Neuron (in vitro differentiated cells): ENCODE results near the gene PTRHD1.

ENCODE experiments used
- H2AFZ ChIP-seq: one replicate; pipeline ENCODE4 v1.6.1; 2013; ENCODE audit warnings: low read depth, mild to moderate bottlenecking, inconsistent platforms, low read length, moderate library complexity
- H3K27me3 ChIP-seq: one replicate; pipeline ENCODE4 v1.6.1; 2013; ENCODE audit warnings: low read length; ENCODE audit not compliant: insufficient read depth
- H3K36me3 ChIP-seq: one replicate; pipeline ENCODE4 v1.6.1; 2013; ENCODE audit warnings: low read length; ENCODE audit not compliant: insufficient read depth
- H3K4me1 ChIP-seq: one replicate; pipeline ENCODE4 v1.6.1; 2013; ENCODE audit warnings: low read length; ENCODE audit not compliant: insufficient read depth
- H3K4me3 ChIP-seq: 2 replicates; pipeline ENCODE4 v1.5.1; 2013; ENCODE audit warnings: mild to moderate bottlenecking, low read length, moderate library complexity
- H3K9me3 ChIP-seq: one replicate; pipeline ENCODE4 v1.6.1; 2013; ENCODE audit warnings: low read length

Gene PTRHD1

DNA sequence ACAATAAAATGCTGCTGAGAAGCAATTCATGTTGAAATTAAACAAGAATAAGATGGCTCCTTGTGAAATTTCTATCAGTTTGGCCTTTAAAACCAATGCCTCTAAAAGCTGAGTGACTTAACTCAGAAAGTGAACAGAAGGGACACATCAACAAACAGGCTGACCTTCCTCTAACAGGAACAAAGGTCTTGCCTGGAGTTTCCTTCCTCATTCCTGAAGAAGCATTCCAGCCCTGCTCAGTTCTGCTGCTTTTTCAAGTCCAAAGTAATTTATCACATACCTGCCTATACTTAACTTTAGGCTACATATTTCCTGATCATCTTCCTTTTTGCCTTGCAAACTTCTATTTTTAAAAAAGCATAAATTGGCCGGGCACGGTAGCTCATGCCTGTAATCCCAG is 14.1 kb downstream of the PTRHD1 start:
- Histone ChIP-seq H3K36me3 (no peaks in the 10 kb centered on the region), H3K9me3 (no peaks in the 10 kb centered on the region), H3K4me3 (no peak overlapping the region), H3K4me1 (no peaks in the 10 kb centered on the region), H2AFZ (no peak overlapping the region), H3K27me3 (no peaks in the 10 kb centered on the region)

DNA sequence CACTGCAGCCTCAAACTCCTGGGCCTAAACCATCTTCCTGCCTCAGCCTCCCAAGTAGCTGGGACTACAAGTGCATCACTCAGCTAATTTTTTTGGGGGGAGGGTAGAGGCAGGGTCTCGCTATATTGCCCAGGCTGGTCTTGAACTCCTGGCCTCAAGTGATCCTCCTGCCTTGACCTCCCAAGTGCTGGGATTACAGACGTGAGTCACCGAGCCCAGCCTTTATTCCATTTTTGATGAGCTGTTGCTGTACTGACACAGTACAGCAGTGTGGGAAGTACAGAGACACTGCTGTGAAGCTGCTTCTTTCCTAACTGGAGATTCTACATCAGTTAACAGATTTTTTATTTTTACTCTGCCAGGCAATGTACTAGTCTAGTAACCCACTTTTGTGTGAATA is 18.8 kb downstream of the PTRHD1 start:
- no peaks in the 10 kb centered on the region for H3K9me3 ChIP-seq
- no peak overlapping the region for H3K4me3 ChIP-seq
- H2AFZ ChIP-seq: no peak overlapping the region
- H3K4me1 ChIP-seq: no peaks in the 10 kb centered on the region
- peaks cover 12% of the 10 kb centered on the region for H3K36me3 ChIP-seq
- no peaks in the 10 kb centered on the region for H3K27me3 ChIP-seq

DNA sequence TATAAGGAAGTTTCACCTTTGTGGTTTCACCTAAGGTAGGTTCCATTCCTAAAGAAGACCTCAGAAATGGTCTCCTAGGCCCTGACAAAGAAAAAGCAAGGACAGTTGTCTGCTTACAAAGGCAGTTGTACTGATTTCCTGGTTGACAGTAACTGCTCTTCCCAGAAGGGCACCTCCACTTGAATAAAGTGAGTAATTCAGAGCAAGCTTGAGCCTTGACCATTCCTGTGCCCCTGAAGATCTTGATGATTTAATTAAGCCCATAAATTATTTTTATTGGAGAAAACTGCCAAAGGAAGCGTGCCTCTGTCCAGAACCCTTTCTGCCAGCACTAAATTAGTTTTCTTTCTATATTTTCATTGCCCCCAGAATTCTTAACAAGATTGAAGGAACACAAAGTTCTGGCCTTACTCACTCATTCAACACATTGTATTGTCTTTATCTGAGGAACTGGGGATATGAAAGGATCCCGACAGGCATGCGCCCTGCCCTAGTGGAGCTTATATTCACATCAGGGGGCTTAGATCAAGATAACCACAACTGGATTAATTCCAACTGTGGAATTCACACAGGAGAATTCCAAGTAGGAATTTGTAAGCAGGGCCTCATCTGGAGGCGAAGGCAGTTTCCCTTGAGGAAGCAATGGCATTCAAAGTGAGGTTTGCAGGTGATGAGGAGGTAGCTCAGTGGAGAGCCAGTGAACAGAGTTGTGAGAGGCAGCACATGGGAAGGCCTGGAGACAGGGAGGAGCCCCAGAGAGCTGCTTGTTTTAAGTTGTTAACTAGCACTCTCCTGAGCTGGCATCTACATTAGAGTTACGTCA is 21.2 kb downstream of the PTRHD1 start:
- H3K4me3 ChIP-seq: no peak overlapping the region
- no peaks in the 10 kb centered on the region for H3K27me3 ChIP-seq
- no peaks in the 10 kb centered on the region for H3K9me3 ChIP-seq
- H2AFZ ChIP-seq: no peak overlapping the region
- no peaks in the 10 kb centered on the region for H3K4me1 ChIP-seq
- H3K36me3 ChIP-seq: peaks cover 28% of the 10 kb centered on the region

DNA sequence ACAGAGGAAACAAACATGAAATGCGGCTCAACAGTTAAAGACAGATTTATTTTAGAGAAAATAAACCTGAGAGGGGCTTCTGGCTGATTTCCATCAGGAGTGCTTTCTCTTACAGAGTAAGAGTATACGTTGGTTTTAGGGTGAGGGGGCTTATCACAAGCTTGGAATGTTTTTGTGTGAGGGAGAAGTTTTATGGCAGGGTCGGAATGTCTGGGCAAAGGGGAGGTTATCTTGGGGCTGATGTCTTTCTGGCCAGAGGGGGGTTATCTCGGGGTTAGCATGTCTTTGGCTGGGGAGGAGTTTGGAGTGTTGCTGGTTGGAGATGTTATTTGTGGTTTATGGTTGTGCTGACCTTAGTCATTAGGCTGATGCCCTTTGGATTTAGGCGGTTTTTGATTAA is 22.1 kb downstream of the PTRHD1 start:
- no peak overlapping the region for H2AFZ ChIP-seq
- H3K4me1 ChIP-seq: no peaks in the 10 kb centered on the region
- H3K27me3 ChIP-seq: no peaks in the 10 kb centered on the region
- H3K36me3 ChIP-seq: peaks cover 34% of the 10 kb centered on the region
- no peaks in the 10 kb centered on the region for H3K9me3 ChIP-seq
- H3K4me3 ChIP-seq: no peak overlapping the region

DNA sequence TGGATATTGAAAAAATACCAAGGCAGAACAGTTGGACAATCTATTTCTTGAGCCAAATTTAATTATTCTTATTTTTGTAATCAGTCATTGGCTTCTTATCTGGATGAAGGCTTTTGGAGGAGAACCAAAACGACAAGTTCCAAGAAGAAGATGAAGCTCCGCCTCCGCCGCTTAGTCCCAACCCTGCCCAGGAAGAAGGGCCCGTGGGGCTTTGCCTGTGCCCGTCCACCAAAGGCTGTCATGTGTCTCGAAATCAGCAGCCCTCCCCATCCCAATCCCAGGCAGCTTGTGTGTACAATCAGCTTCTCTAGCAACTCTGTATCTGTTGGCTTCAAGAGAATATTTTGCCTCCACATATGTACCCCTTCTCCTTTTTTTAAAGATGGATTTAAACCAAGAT is 24.6 kb downstream of the PTRHD1 start:
- Histone ChIP-seq H3K4me1 (no peaks in the 10 kb centered on the region), H2AFZ (no peak overlapping the region), H3K9me3 (no peaks in the 10 kb centered on the region), H3K4me3 (no peak overlapping the region), H3K27me3 (no peaks in the 10 kb centered on the region), H3K36me3 (peaks cover 52% of the 10 kb centered on the region)

DNA sequence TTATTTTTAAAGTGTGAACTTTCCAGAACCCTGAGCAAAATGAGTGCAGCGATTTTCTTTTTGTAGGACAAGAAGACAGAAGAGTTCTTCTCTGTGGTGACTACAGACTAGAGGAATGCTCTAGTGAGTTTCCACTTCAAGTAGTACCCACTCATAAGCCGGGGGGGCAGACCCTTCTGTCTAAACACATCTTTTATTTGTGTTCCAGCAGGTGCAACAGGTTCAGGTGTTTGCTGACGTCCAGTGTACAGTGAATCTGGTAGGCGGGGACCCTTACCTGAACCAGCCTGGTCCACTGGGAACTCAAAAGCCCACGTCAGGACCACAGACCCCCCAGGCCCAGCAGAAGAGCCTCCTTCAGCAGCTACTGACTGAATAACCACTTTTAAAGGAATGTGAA is 25.2 kb downstream of the PTRHD1 start:
- Histone ChIP-seq H3K27me3 (no peaks in the 10 kb centered on the region), H3K4me1 (no peaks in the 10 kb centered on the region), H3K4me3 (no peak overlapping the region), H2AFZ (no peak overlapping the region), H3K36me3 (peaks cover 52% of the 10 kb centered on the region), H3K9me3 (no peaks in the 10 kb centered on the region)

DNA sequence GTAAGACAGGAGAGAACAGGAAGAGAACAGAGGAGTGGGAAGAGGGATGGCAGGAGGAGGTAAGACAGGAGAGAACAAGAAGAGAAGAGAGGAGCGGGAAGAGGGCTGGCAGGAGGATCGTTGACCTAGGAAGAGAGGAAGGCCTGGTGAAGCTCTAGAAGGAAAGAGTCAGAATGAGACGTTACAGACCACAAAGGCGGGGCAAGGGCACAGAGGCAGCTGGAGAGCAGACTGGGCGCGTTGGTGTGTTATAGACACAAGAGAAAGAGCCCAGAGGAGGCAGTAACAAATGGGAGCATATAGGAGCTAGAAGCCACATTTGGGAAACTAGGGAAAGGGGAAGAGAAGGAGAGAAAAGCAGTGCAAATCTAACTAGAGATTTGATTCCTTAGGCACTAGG is 26.6 kb downstream of the PTRHD1 start:
- no peak overlapping the region for H2AFZ ChIP-seq
- H3K9me3 ChIP-seq: peaks cover 3% of the 10 kb centered on the region
- no peak overlapping the region for H3K4me3 ChIP-seq
- H3K4me1 ChIP-seq: no peaks in the 10 kb centered on the region
- H3K36me3 ChIP-seq: peaks cover 66% of the 10 kb centered on the region
- no peaks in the 10 kb centered on the region for H3K27me3 ChIP-seq

DNA sequence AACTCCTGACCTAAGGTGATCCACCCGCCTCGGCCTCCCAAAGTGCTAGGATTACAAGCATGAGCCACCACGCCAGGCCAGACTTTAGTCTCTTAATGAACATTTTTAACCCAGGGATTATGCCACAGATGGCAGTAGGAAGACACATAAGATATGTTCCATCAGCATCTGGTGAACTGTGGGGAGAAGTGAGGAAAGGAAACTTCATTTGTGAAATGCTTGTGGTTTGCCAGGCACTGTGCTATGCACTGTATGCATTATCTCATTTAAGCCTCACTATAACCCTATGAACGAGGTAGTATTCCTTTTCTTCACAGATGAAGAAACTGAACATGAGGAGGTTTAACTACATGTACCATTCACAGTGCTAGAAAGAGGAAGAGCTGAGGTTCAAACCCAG is 29.3 kb downstream of the PTRHD1 start:
- Histone ChIP-seq H3K9me3 (peaks cover 3% of the 10 kb centered on the region), H3K4me1 (no peaks in the 10 kb centered on the region), H3K4me3 (no peak overlapping the region), H2AFZ (no peak overlapping the region), H3K27me3 (no peaks in the 10 kb centered on the region), H3K36me3 (peaks cover 67% of the 10 kb centered on the region)

DNA sequence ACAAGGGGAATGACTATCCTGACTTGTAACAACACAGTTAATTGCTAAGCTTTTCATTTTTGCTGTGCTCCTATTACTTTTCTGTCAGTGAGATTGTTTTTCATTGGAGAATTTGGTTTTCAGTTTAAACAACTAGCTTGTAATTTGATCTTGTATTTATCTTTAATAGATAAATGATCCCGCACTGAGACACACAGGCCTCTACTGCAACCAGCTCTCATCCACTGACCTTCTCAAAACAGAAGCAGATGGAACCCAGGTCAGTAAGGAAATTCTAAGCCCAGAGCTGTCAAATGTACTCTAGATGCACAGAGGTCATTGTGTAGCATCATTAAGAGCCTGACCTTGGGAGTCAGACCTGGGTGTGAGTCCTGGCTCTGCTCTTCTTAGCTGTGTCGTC is 30.7 kb downstream of the PTRHD1 start:
- peaks cover 66% of the 10 kb centered on the region for H3K36me3 ChIP-seq
- H3K27me3 ChIP-seq: no peaks in the 10 kb centered on the region
- H3K4me3 ChIP-seq: no peak overlapping the region
- H2AFZ ChIP-seq: no peak overlapping the region
- H3K4me1 ChIP-seq: no peaks in the 10 kb centered on the region
- H3K9me3 ChIP-seq: peaks cover 3% of the 10 kb centered on the region

DNA sequence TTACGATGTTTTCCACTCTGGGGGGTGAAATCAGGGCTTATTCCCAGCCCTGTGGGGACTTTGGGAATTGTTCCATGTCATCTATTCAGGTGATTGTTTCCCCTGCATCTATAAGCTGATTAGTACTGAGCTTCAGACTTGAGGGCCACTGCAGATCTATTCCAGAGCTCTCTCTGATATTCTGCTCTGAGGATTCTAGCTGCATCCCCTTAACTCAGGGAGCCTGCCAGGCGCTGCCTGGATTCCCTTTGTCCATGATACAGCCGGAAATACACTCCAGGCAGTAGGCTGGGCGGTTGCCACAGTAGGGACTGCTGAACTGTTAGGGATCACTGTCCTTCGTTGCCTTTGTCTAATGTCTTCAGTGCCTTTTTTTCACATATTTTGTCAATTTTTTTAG is 31.3 kb downstream of the PTRHD1 start:
- Histone ChIP-seq H3K9me3 (peaks cover 3% of the 10 kb centered on the region), H3K4me1 (no peaks in the 10 kb centered on the region), H3K27me3 (no peaks in the 10 kb centered on the region), H3K4me3 (no peak overlapping the region), H2AFZ (no peak overlapping the region), H3K36me3 (peaks cover 70% of the 10 kb centered on the region)

DNA sequence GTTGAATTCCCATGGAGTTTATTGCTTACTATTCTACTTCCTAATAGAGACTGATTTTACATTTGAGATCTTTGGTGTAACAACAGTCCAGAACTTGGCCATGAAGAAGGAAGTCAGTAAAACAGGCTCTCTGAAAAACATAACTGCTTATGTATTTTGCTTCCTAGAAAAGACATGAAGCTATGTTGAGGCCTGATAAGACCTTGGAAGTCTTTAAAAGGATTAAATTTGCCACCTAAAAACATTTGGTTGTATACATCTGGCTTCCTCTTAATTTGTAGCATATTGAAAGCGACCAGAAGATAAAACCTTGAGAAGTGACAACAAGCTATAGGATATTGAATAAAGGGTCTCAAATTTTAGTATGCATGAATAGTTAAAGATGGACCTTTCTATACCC is 36.4 kb downstream of the PTRHD1 start:
- Histone ChIP-seq H3K4me3 (no peak overlapping the region), H3K27me3 (no peaks in the 10 kb centered on the region), H3K9me3 (no peaks in the 10 kb centered on the region), H3K36me3 (peaks cover 74% of the 10 kb centered on the region), H3K4me1 (no peaks in the 10 kb centered on the region), H2AFZ (no peak overlapping the region)

DNA sequence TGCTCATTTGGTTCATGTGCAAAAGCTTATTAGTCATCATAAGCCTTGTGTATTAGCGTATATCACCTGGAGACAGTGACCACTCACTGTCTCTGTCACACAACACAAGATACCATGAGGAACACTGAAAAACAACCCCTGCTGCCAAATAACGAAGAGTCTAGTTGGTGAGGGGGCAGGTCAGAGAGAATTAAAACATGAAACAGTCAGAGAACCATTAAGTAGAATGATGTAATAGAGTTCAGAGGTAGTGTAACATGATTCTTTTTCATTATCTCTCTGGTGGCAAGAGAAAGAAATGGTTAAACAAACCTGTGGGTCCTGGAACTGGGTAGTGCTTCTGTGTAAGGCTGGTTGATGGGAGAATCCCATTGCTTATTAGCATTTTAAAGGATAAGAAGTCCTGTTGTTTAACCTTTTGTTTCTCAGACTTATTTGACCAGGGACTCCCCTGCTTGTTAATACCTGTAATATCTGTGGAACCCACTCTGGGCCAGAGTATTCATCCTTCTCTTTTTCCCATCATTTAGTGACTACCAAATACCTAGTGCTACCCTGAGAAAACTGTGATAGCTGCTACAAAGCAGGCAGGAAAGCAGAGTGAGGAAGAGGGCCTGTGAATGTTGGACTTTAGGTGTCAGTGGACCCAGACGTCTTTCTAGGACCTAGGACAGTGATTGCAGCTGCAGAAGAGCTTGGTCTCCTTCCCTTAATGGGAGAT is 38.0 kb downstream of the PTRHD1 start:
- Histone ChIP-seq H3K9me3 (no peaks in the 10 kb centered on the region), H3K4me3 (no peak overlapping the region), H3K4me1 (no peaks in the 10 kb centered on the region), H3K27me3 (no peaks in the 10 kb centered on the region), H3K36me3 (peaks cover 67% of the 10 kb centered on the region), H2AFZ (no peak overlapping the region)

DNA sequence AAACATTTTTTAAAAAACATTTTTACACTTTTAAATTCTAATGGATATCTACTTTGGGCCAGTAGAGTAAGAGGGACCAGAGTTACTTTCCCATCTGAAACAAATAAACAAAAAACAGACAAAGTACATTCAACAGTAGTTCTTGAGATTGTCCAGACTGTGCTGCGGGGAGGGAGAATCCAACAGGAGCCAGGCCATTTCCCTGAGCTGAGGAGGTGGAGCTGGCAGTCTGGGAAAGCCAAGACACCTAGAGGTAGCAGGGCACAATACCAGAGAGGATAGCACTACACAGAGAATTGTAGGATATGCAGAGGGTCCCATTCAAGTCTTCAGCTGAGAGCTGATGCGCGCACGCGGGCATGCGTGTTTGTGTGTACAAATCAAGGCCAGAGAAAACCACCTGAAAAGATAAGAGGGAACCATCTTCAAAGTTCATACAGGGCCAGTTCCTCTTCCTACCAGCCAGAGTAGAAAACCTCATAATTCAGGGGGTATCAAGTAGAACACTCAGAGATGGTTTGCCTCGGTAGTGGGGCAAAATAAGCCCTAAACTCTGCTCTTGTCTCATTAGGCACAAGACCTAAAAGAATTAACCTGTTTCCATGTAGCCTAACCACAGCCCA is 44.0 kb downstream of the PTRHD1 start:
- Histone ChIP-seq H3K9me3 (no peaks in the 10 kb centered on the region), H3K4me3 (no peak overlapping the region), H2AFZ (no peak overlapping the region), H3K27me3 (no peaks in the 10 kb centered on the region), H3K36me3 (peaks cover 44% of the 10 kb centered on the region), H3K4me1 (peaks cover under 1% of the 10 kb centered on the region)
